OCI-LY3 (cell line): ENCODE results near the gene DCP2.

Experiments used
- H2AFZ ChIP-seq: fragments of 200-600, 300-600 bp; shearing (Covaris generic); 2 replicates; pipeline ENCODE4 v1.6.0; 2014; ENCODE audit warnings: antibody characterized with exemption, low read depth, low read length
- H3K27ac ChIP-seq: fragments of 200-600, 300-600 bp; sonication (generic); 2 replicates; pipeline ENCODE4 v1.5.1; 2014; ENCODE audit warnings: mild to moderate bottlenecking, low read length, moderate library complexity, mixed read lengths
- H3K27me3 ChIP-seq: fragments of 200-600, 300-600 bp; sonication (generic); 2 replicates; pipeline ENCODE4 v1.6.1; 2014; ENCODE audit warnings: low read depth, low read length, mixed read lengths
- H3K36me3 ChIP-seq: fragments of 200-600, 300-600 bp; sonication (generic); replicated peaks from 2 replicates; pipeline ENCODE3; 2014; ENCODE audit warnings: low read depth, low read length, mixed read lengths
- H3K4me1 ChIP-seq: fragments of 300-600, 200-600 bp; sonication (generic); 2 replicates; pipeline ENCODE4 v1.6.1; 2014; ENCODE audit warnings: low read length, mixed read lengths
- H3K4me2 ChIP-seq: fragments of 200-600, 300-600 bp; sonication (generic); 2 replicates; pipeline ENCODE4 v1.6.1; 2014; ENCODE audit warnings: low read length, mixed read lengths
- H3K4me3 ChIP-seq: fragments of 300-600, 200-600 bp; sonication (generic); 2 replicates; pipeline ENCODE4 v1.5.1; 2014; ENCODE audit warnings: antibody characterized with exemption, mild to moderate bottlenecking, low read length, moderate library complexity
- H3K79me2 ChIP-seq: fragments of 300-600, 200-600 bp; shearing (Covaris generic); 2 replicates; pipeline ENCODE4 v1.6.1; 2014; ENCODE audit warnings: mild to moderate bottlenecking, low read length, mixed read lengths
- H3K9ac ChIP-seq: fragments of 300-600, 200-600 bp; shearing (Covaris generic); 2 replicates; pipeline ENCODE4 v1.6.0; 2014; ENCODE audit warnings: mild to moderate bottlenecking, low read length, moderate library complexity
- H3K9me3 ChIP-seq: fragments of 200-600, 300-600 bp; shearing (Covaris generic); 2 replicates; pipeline ENCODE4 v1.6.1; 2014; ENCODE audit warnings: low read length, mixed read lengths; ENCODE audit not compliant: insufficient read depth
- H4K20me1 ChIP-seq: fragments of 200-600, 300-600 bp; sonication (generic); 2 replicates; pipeline ENCODE4 v1.6.1; 2016; ENCODE audit warnings: low read length, mixed read lengths; ENCODE audit not compliant: insufficient read depth
- CTCF ChIP-seq: fragments of 200-600, 300-600 bp; sonication (generic); IDR thresholded peaks from 2 replicates; pipeline ENCODE4 v1.5.1; 2014; ENCODE audit warnings: antibody characterized with exemption, low read length, low read depth
- EZH2phosphoT487 ChIP-seq: fragments of 200-600 bp; shearing (Covaris generic); IDR thresholded peaks from 2 replicates; pipeline ENCODE4 v1.6.1; 2018; ENCODE audit warnings: antibody characterized with exemption, mixed run types, low read depth

The DCP2 gene

GRCh38 chr5:112933105-112933504 is 43.5 kb upstream of the DCP2 start:
- no peak overlapping the region for H3K4me2 ChIP-seq
- no peaks in the 10 kb centered on the region for H3K36me3 ChIP-seq
- H3K4me3 ChIP-seq = no peak overlapping the region
- TF ChIP-seq CTCF = no peak
- TF ChIP-seq EZH2phosphoT487 = no peak
- no peaks in the 10 kb centered on the region for H4K20me1 ChIP-seq
- H3K27ac ChIP-seq = no peak overlapping the region
- no peaks in the 10 kb centered on the region for H3K27me3 ChIP-seq
- no peak overlapping the region for H3K9ac ChIP-seq
- H3K79me2 ChIP-seq = no peaks in the 10 kb centered on the region
- peaks cover 29% of the 10 kb centered on the region for H3K4me1 ChIP-seq
- H2AFZ ChIP-seq = no peak overlapping the region
- no peaks in the 10 kb centered on the region for H3K9me3 ChIP-seq

- no peak overlapping the region for H3K27ac ChIP-seq
- TF ChIP-seq CTCF = no peak
- no peak for TF ChIP-seq EZH2phosphoT487
- H3K4me2 ChIP-seq = no peak overlapping the region
- peaks cover 22% of the 10 kb centered on the region for H3K4me1 ChIP-seq
- no peaks in the 10 kb centered on the region for H3K27me3 ChIP-seq
- no peak overlapping the region for H2AFZ ChIP-seq
- H3K79me2 ChIP-seq = no peaks in the 10 kb centered on the region
- H3K9ac ChIP-seq = no peak overlapping the region
- H3K4me3 ChIP-seq = no peak overlapping the region
- no peaks in the 10 kb centered on the region for H3K36me3 ChIP-seq
- H3K9me3 ChIP-seq = no peaks in the 10 kb centered on the region
- no peaks in the 10 kb centered on the region for H4K20me1 ChIP-seq
Observed at GRCh38 chr5:112933651-112934365, 42.8 kb upstream of the DCP2 start.

- H3K36me3 ChIP-seq = no peaks in the 10 kb centered on the region
- no peaks in the 10 kb centered on the region for H4K20me1 ChIP-seq
- no peak overlapping the region for H3K27ac ChIP-seq
- TF ChIP-seq EZH2phosphoT487 (no peak), CTCF (no peak)
- H3K4me1 ChIP-seq = peaks cover 17% of the 10 kb centered on the region
- no peaks in the 10 kb centered on the region for H3K79me2 ChIP-seq
- H3K4me3 ChIP-seq = no peak overlapping the region
- no peaks in the 10 kb centered on the region for H3K9me3 ChIP-seq
- no peak overlapping the region for H3K9ac ChIP-seq
- H3K4me2 ChIP-seq = no peak overlapping the region
- H2AFZ ChIP-seq = no peak overlapping the region
- no peaks in the 10 kb centered on the region for H3K27me3 ChIP-seq
Observed at GRCh38 chr5:112934366-112934663, 42.3 kb upstream of the DCP2 start.

- no peak overlapping the region for H3K4me3 ChIP-seq
- peaks cover 3% of the 10 kb centered on the region for H3K4me1 ChIP-seq
- H3K4me2 ChIP-seq = no peak overlapping the region
- H2AFZ ChIP-seq = no peak overlapping the region
- H3K27ac ChIP-seq = no peak overlapping the region
- H3K9ac ChIP-seq = no peak overlapping the region
- H3K27me3 ChIP-seq = no peaks in the 10 kb centered on the region
- H4K20me1 ChIP-seq = no peaks in the 10 kb centered on the region
- H3K79me2 ChIP-seq = no peaks in the 10 kb centered on the region
- H3K36me3 ChIP-seq = no peaks in the 10 kb centered on the region
- H3K9me3 ChIP-seq = no peaks in the 10 kb centered on the region
- TF ChIP-seq CTCF (no peak), EZH2phosphoT487 (no peak)
Observed at GRCh38 chr5:112935675-112936074, 40.9 kb upstream of the DCP2 start.
